DND-41 (cell line): ENCODE results near the gene STEAP4.

Experiments used
- ATAC-seq: fragments of 200-7000 bp; cut with Tn5 transposase; 3 replicates; pipeline ENCODE4 v1.9.1; 2021; ENCODE audit warnings: low read depth; ENCODE audit not compliant: insufficient read depth
- DNase-seq: peaks from one replicate; pipeline ENCODE4 v3.0.0-alpha.2; 2020
- H2AFZ ChIP-seq: 2 replicates; pipeline ENCODE4 v1.6.0; 2012; ENCODE audit warnings: low read depth, low read length
- H3K27ac ChIP-seq: 2 replicates; pipeline ENCODE4 v1.5.1; 2012; ENCODE audit warnings: low read length, inconsistent platforms
- H3K27me3 ChIP-seq: fragments of 200-600 bp; sonication (generic); 2 replicates; pipeline ENCODE4 v1.6.0; 2012; ENCODE audit warnings: low read length, mild to moderate bottlenecking, inconsistent platforms; ENCODE audit not compliant: insufficient read depth, poor library complexity
- H3K36me3 ChIP-seq: 2 replicates; pipeline ENCODE4 v1.5.1; 2012; ENCODE audit warnings: low read length, inconsistent platforms; ENCODE audit not compliant: insufficient read depth
- H3K4me1 ChIP-seq: 2 replicates; pipeline ENCODE4 v1.5.1; 2012; ENCODE audit warnings: mild to moderate bottlenecking, low read length; ENCODE audit not compliant: insufficient read depth
- H3K4me2 ChIP-seq: 2 replicates; pipeline ENCODE4 v1.6.0; 2012; ENCODE audit warnings: mild to moderate bottlenecking, moderate library complexity, low read length, inconsistent platforms; ENCODE audit not compliant: insufficient read depth
- H3K4me3 ChIP-seq, 2 experiments: fragments of 200-600 bp in 1 of 2; shearing (Covaris generic) in 1 of 2; 2 replicates each; pipeline ENCODE4 v1.5.1; 2012 to 2016; ENCODE audit warnings: inconsistent platforms in 2 of 2, low read length in 2 of 2, mild to moderate bottlenecking in 2 of 2, low read depth in 1 of 2, moderate library complexity in 1 of 2
- H3K79me2 ChIP-seq: 2 replicates; pipeline ENCODE4 v1.6.0; 2012; ENCODE audit warnings: low read length, inconsistent platforms; ENCODE audit not compliant: insufficient read depth
- H3K9ac ChIP-seq: 2 replicates; pipeline ENCODE4 v1.6.0; 2012; ENCODE audit warnings: low read depth, mild to moderate bottlenecking, inconsistent platforms, low read length, moderate library complexity
- H3K9me3 ChIP-seq: 2 replicates; pipeline ENCODE4 v1.5.1; 2012; ENCODE audit warnings: low read length, moderate library complexity, mild to moderate bottlenecking, inconsistent platforms; ENCODE audit not compliant: insufficient read depth, severe bottlenecking
- H4K20me1 ChIP-seq: 2 replicates; pipeline ENCODE4 v1.6.0; 2012; ENCODE audit warnings: low read length; ENCODE audit not compliant: insufficient read depth
- CTCF ChIP-seq: IDR thresholded peaks from 2 replicates; pipeline ENCODE4 v1.5.1; 2012; ENCODE audit warnings: borderline replicate concordance, low read length, moderate library complexity, mild to moderate bottlenecking; ENCODE audit not compliant: poor library complexity, severe bottlenecking; ENCODE audit errors: extremely low read depth
- EZH2 ChIP-seq: IDR thresholded peaks from 3 replicates; pipeline ENCODE4 v1.6.1; 2012; ENCODE audit warnings: borderline replicate concordance, low read depth, mild to moderate bottlenecking, moderate library complexity, low read length, inconsistent platforms; ENCODE audit not compliant: severe bottlenecking

Gene STEAP4

GRCh38 chr7:88315522-88315921 lies 8.8 kb upstream of the STEAP4 start:
- no peaks in the 10 kb centered on the region for H4K20me1 ChIP-seq
- no peak overlapping the region for H3K9ac ChIP-seq
- no peaks in the 10 kb centered on the region for H3K79me2 ChIP-seq
- no peak overlapping the region for H3K27ac ChIP-seq
- no peaks in the 10 kb centered on the region for H3K27me3 ChIP-seq
- no peak overlapping the region for H3K4me2 ChIP-seq
- no peaks in the 10 kb centered on the region for H3K4me1 ChIP-seq
- no peak overlapping the region for H2AFZ ChIP-seq
- H3K4me3 ChIP-seq = no peak overlapping the region
- no peak for DNase-seq
- ATAC-seq = no peak
- no peaks in the 10 kb centered on the region for H3K36me3 ChIP-seq
- no peaks in the 10 kb centered on the region for H3K9me3 ChIP-seq
- TF ChIP-seq EZH2 (no peak), CTCF (no peak)

GRCh38 chr7:88314061-88314491 lies 7.4 kb upstream of the STEAP4 start:
- Histone ChIP-seq H3K9ac (no peak overlapping the region), H3K36me3 (no peaks in the 10 kb centered on the region), H4K20me1 (no peaks in the 10 kb centered on the region), H3K4me2 (no peak overlapping the region), H3K4me3 (no peak overlapping the region), H3K4me1 (no peaks in the 10 kb centered on the region), H3K27ac (no peak overlapping the region), H3K79me2 (no peaks in the 10 kb centered on the region), H2AFZ (no peak overlapping the region), H3K9me3 (no peaks in the 10 kb centered on the region), H3K27me3 (no peaks in the 10 kb centered on the region)
- ATAC-seq (no peak), DNase-seq (no peak)
- no peak for TF ChIP-seq EZH2
- TF ChIP-seq CTCF = no peak

- Histone ChIP-seq H3K4me2 (no peak overlapping the region), H3K27ac (no peak overlapping the region), H4K20me1 (no peaks in the 10 kb centered on the region), H3K27me3 (no peaks in the 10 kb centered on the region), H2AFZ (no peak overlapping the region), H3K4me3 (no peak overlapping the region), H3K4me1 (no peaks in the 10 kb centered on the region), H3K9me3 (no peaks in the 10 kb centered on the region), H3K9ac (no peak overlapping the region), H3K36me3 (no peaks in the 10 kb centered on the region), H3K79me2 (no peaks in the 10 kb centered on the region)
- TF ChIP-seq EZH2 = no peak
- TF ChIP-seq CTCF = no peak
- DNase-seq = no peak
- ATAC-seq = no peak
Observed at GRCh38 chr7:88312061-88312663, 5.5 kb upstream of the STEAP4 start.

GRCh38 chr7:88311675-88312036 lies 5.0 kb upstream of the STEAP4 start:
- no peak overlapping the region for H2AFZ ChIP-seq

More at GRCh38 chr7:88311675-88312036, 5.0 kb upstream of the STEAP4 start:
- Histone ChIP-seq H3K4me3 (no peak overlapping the region), H3K9me3 (no peaks in the 10 kb centered on the region), H3K79me2 (no peaks in the 10 kb centered on the region), H3K36me3 (no peaks in the 10 kb centered on the region), H3K9ac (no peak overlapping the region), H3K27ac (no peak overlapping the region), H3K4me1 (no peaks in the 10 kb centered on the region), H3K27me3 (no peaks in the 10 kb centered on the region), H4K20me1 (no peaks in the 10 kb centered on the region), H3K4me2 (no peak overlapping the region)
- TF ChIP-seq CTCF (no peak), EZH2 (no peak)
- ATAC-seq = no peak
- DNase-seq = no peak
